Glutamatergic neuron (in vitro differentiated cells): ENCODE data around the gene B4GALT5. TPM values are rescaled to one million over a fixed set of nuclear protein-coding genes. Genes with fewer than 3 reads are reported as not detected.
A peak's percentile ranks its signal among the peaks of the same experiment; 100 is the strongest.
"Not testable (repeated sequence)": the region's sequence is repeated elsewhere in the genome, so short reads cannot be mapped to it uniquely, and the experiment has no call there.

Experiments used
- DNase-seq: peaks from one replicate; pipeline ENCODE4 v3.0.0; 2022
- H3K27ac Mint-ChIP-seq: one replicate; pipeline ENCODE4 v1.8.0; 2020; ENCODE audit warnings: mild to moderate bottlenecking, mixed read lengths, inconsistent platforms; ENCODE audit not compliant: unreplicated experiment
- H3K27me3 Mint-ChIP-seq: one replicate; pipeline ENCODE4 v1.8.0; 2020; ENCODE audit warnings: mild to moderate bottlenecking, moderate library complexity, mixed read lengths, inconsistent platforms; ENCODE audit not compliant: unreplicated experiment
- H3K36me3 Mint-ChIP-seq: one replicate; pipeline ENCODE4 v1.8.0; 2020; ENCODE audit warnings: mild to moderate bottlenecking, mixed read lengths, inconsistent platforms; ENCODE audit not compliant: unreplicated experiment
- H3K4me1 Mint-ChIP-seq: one replicate; pipeline ENCODE4 v1.8.0; 2020; ENCODE audit warnings: mild to moderate bottlenecking, low read depth, mixed read lengths, inconsistent platforms; ENCODE audit not compliant: unreplicated experiment
- H3K4me3 Mint-ChIP-seq: one replicate; pipeline ENCODE4 v1.8.0; 2020; ENCODE audit warnings: mild to moderate bottlenecking, mixed read lengths, inconsistent platforms; ENCODE audit not compliant: unreplicated experiment
- H3K9me3 Mint-ChIP-seq: one replicate; pipeline ENCODE4 v1.8.0; 2020; ENCODE audit warnings: mild to moderate bottlenecking, moderate library complexity, mixed read lengths, inconsistent platforms; ENCODE audit not compliant: unreplicated experiment
- CTCF ChIP-seq: fragments of 200-600 bp; sonication (generic); IDR thresholded peaks from one replicate; pipeline ENCODE4 v1.5.0; 2021; ENCODE audit not compliant: partially characterized antibody, unreplicated experiment
- total RNA-seq: library from RNA; stranded (reverse); fragmentation: NEBNext Ultra II Directional; extraction: Animal tissue kit (Norgen Biotek cat#: 25700); gene quantifications from one replicate; pipeline ENCODE4 v1.2.1, GENCODE V29; 2021; ENCODE audit not compliant: unreplicated experiment

The B4GALT5 gene
- total RNA-seq, 1 donor from 2014 or later = 61.3 TPM

- Mint-ChIP-seq H3K36me3 (no peaks in the 10 kb centered on the region), H3K27me3 (no peaks in the 10 kb centered on the region), H3K4me3 (no peak overlapping the region), H3K9me3 (no peaks in the 10 kb centered on the region), H3K4me1 (no peaks in the 10 kb centered on the region), H3K27ac (no peak overlapping the region)
- no peak for DNase-seq
- TF ChIP-seq CTCF = no peak
These were observed 10.9 kb upstream of the B4GALT5 start for GRCh38 chr20:49724408-49725223.

- not testable (repeated sequence) for DNase-seq, H3K27ac Mint-ChIP-seq, H3K4me1 Mint-ChIP-seq, H3K36me3 Mint-ChIP-seq, H3K27me3 Mint-ChIP-seq, H3K4me3 Mint-ChIP-seq, H3K9me3 Mint-ChIP-seq
These were observed 10.1 kb upstream of the B4GALT5 start for GRCh38 chr20:49723758-49724157.

GRCh38 chr20:49721326-49721725, 7.6 kb upstream of the B4GALT5 start:
- H3K36me3 Mint-ChIP-seq, H3K27ac Mint-ChIP-seq, DNase-seq, H3K4me1 Mint-ChIP-seq, H3K9me3 Mint-ChIP-seq, H3K4me3 Mint-ChIP-seq, H3K27me3 Mint-ChIP-seq: not testable (repeated sequence)

GRCh38 chr20:49715466-49715865, 1.8 kb upstream of the B4GALT5 start:
- Mint-ChIP-seq H3K27me3 (peaks cover 5% of the 10 kb centered on the region), H3K4me3 (no peak overlapping the region), H3K36me3 (no peaks in the 10 kb centered on the region), H3K9me3 (peaks cover 7% of the 10 kb centered on the region), H3K4me1 (peaks cover 21% of the 10 kb centered on the region), H3K27ac (no peak overlapping the region)
- no peak for DNase-seq
- TF ChIP-seq CTCF = no peak

GRCh38 chr20:49712996-49713752, 504 bp downstream of the B4GALT5 start:
- Mint-ChIP-seq H3K4me3 (peak overlapping the region; percentile 93), H3K9me3 (peaks cover 7% of the 10 kb centered on the region), H3K27me3 (peaks cover 5% of the 10 kb centered on the region), H3K27ac (peak overlapping the region; percentile 90), H3K36me3 (no peaks in the 10 kb centered on the region), H3K4me1 (peaks cover 21% of the 10 kb centered on the region)
- peak; percentile 54 for DNase-seq
- TF ChIP-seq CTCF = no peak

GRCh38 chr20:49712646-49712995, 1.1 kb downstream of the B4GALT5 start:
- no peak for TF ChIP-seq CTCF
- Mint-ChIP-seq H3K27me3 (peaks cover 5% of the 10 kb centered on the region), H3K4me3 (peak overlapping the region; percentile 93), H3K4me1 (peaks cover 17% of the 10 kb centered on the region), H3K27ac (peak overlapping the region; percentile 90), H3K9me3 (peaks cover 7% of the 10 kb centered on the region), H3K36me3 (no peaks in the 10 kb centered on the region)
- no peak for DNase-seq
